ENCODE data around the gene MTERF4.

DNA sequence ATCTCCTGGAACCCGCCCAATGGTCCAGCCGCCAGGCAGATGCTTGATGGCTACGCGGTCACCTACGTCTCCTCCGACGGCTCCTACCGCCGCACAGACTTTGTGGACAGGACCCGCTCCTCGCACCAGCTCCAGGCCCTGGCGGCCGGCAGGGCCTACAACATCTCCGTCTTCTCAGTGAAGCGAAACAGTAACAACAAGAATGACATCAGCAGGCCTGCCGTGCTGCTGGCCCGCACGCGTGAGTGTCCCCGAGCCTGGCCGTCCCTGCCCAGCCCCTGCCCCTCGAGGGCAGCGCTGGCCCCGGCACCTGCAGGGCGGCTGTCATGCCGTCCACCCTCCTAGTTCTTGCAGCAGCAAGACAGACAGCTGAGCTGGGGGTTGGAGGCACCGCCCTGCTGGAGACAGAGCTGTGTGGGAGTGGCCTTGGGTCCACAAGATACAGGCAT, 36.7 kb downstream of the MTERF4 start:
- no peak for TF ChIP-seq CTCF (IDR thresholded peaks at IDR 0.05)
- TF ChIP-seq POLR2A (IDR thresholded peaks at IDR 0.05), result no peak
